ENCODE results near the gene IDNK.

IDNK gene

GRCh38 chr9:83636813-83637212 lies 13.9 kb downstream of the IDNK start:
- no peak for DNase-seq

- no peak for DNase-seq
These were observed 14.4 kb downstream of the IDNK start for GRCh38 chr9:83637389-83637788.

GRCh38 chr9:83639266-83639665 lies 16.3 kb downstream of the IDNK start:
- DNase-seq: no peak

- DNase-seq: no peak
These were observed 19.9 kb downstream of the IDNK start for GRCh38 chr9:83642793-83643192.

- DNase-seq: no peak
These were observed 23.7 kb downstream of the IDNK start for GRCh38 chr9:83646500-83647239.

- peak; percentile 78 for DNase-seq
These were observed 26.1 kb downstream of the IDNK start for GRCh38 chr9:83649080-83649479.

GRCh38 chr9:83649515-83649914 lies 26.6 kb downstream of the IDNK start:
- DNase-seq: peak; percentile 53

GRCh38 chr9:83651558-83651957 lies 28.6 kb downstream of the IDNK start:
- DNase-seq: no peak

- DNase-seq: no peak
These were observed 29.5 kb downstream of the IDNK start for GRCh38 chr9:83652433-83652832.

GRCh38 chr9:83655433-83655832 lies 32.5 kb downstream of the IDNK start:
- no peak for DNase-seq

GRCh38 chr9:83656032-83656680 lies 33.2 kb downstream of the IDNK start:
- DNase-seq: no peak

- no peak for DNase-seq
These were observed 34.0 kb downstream of the IDNK start for GRCh38 chr9:83656952-83657351.

GRCh38 chr9:83662933-83663332 lies 40.0 kb downstream of the IDNK start:
- no peak for DNase-seq

GRCh38 chr9:83665580-83666200 lies 42.7 kb downstream of the IDNK start:
- no peak for DNase-seq

GRCh38 chr9:83669067-83669466 lies 46.1 kb downstream of the IDNK start:
- DNase-seq: no peak

- DNase-seq: no peak
These were observed 47.4 kb downstream of the IDNK start for GRCh38 chr9:83670381-83670780.

- no peak for DNase-seq
These were observed 48.5 kb downstream of the IDNK start for GRCh38 chr9:83671451-83671850.

- DNase-seq: no peak
These were observed 52.5 kb downstream of the IDNK start for GRCh38 chr9:83675466-83675865.

GRCh38 chr9:83677596-83677995 lies 54.7 kb downstream of the IDNK start:
- DNase-seq: no peak

- no peak for DNase-seq
These were observed 57.3 kb downstream of the IDNK start for GRCh38 chr9:83680233-83680632.

GRCh38 chr9:83681490-83681889 lies 58.5 kb downstream of the IDNK start:
- DNase-seq: no peak

GRCh38 chr9:83688921-83689320 lies 66.0 kb downstream of the IDNK start:
- no peak for DNase-seq

- DNase-seq: no peak
These were observed 68.5 kb downstream of the IDNK start for GRCh38 chr9:83691492-83691891.

Data from OCI-M1 (cell line).